ENCODE results near the gene DDAH1.

DDAH1 gene

GRCh38 chr1:85386068-85386722 is 78.8 kb downstream of the DDAH1 start:
- no peak for DNase-seq

DNA sequence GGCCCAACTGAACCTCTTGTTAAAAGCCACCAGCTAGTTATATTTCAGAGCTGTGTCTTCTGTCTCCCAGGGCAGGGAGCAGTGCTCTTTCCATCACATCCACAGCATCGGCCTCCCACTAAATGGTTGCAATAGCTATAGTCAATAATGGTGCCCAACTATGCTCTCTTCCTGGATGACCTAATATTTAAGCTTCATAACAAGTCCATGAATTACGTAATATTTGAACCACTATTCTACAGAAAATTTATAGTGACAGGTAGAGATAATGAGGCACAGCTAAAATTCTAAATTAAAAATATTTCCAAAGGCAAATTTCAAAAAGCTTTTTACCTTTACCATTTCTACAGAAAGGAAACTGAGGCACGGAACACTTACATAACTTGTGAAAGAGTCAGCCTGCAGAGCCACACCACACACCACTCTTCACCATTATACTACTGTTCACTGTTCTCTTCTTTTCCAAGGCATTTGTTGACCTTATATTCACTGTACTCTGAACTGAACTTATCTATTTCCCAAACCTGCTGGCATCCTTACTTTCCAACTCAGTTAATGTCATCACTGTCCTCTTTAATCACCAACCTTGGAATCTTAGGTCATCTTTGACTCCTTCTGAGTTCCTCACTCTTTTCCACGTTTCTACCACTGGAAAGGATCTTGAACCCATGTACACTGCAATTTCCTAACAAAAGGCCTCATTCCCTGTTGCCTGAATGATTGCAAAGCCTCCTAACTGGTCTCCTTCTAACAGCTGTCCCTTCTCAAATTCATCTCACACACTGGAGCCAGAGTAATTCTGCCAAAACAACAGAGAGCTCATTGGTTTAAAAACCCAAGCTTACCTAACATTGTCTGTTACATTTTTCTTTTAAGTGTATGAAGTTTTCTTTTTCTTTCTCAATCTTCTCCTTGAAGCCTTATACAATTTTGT is 85.5 kb downstream of the DDAH1 start:
- DNase-seq: no peak

GRCh38 chr1:85378534-85378933 is 86.4 kb downstream of the DDAH1 start:
- no peak for DNase-seq

DNA sequence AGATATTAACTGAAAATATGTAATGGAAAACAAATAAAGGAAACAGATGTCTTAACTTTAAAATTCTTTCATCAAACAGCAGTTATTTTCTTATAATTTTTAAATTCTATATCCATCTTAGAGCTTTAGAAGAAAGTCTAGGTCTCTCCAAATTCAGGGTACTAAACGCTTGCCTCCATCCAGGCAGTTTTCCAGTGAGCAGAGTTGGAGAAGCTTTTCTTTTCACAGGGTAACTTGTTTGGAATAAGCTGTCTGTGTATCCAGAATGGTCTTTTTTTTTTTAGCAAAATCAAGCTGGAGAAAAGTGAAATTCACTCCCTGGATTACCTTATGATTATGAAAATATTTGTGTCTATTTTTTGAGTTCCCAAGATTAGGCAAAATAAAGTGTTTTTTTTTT is 88.6 kb downstream of the DDAH1 start:
- no peak for DNase-seq

- DNase-seq: no peak
Measured at GRCh38 chr1:85375493-85375892, 89.5 kb downstream of the DDAH1 start.

DNA sequence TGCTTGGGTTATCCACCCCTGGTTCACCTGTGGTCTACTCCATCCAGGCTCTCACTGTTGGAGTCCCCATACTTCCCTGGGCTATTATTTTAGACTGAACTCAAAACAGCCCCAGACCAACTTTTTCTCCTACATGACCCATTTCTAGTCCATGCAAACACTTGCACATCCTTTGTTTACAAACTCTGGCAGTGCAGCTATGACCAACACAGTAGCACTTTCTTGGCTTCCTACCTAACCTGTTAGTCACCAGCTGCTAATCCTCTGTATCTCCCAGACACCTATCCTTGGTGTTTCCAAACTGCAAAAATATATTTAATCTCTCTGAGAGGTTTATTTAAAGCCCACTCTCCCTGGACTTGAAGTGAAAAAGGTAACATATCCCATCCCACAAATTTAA is 90.8 kb downstream of the DDAH1 start:
- no peak for DNase-seq

DNA sequence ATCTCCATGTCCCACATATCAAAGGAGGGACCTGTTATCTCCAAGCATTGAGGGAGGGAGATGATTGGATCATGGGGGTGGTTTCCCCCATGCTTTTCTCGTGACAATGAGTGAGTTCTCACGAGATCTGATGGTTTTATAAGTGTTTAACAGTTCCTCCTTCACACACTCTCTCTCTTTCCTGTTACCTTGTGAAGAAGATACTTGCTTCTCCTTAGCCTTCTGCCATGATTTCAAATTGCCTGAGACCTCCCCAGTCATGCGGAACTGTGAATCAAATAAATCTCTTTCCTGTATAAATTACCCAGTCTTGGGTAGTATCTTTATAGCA is 91.6 kb downstream of the DDAH1 start:
- DNase-seq: no peak

DNA sequence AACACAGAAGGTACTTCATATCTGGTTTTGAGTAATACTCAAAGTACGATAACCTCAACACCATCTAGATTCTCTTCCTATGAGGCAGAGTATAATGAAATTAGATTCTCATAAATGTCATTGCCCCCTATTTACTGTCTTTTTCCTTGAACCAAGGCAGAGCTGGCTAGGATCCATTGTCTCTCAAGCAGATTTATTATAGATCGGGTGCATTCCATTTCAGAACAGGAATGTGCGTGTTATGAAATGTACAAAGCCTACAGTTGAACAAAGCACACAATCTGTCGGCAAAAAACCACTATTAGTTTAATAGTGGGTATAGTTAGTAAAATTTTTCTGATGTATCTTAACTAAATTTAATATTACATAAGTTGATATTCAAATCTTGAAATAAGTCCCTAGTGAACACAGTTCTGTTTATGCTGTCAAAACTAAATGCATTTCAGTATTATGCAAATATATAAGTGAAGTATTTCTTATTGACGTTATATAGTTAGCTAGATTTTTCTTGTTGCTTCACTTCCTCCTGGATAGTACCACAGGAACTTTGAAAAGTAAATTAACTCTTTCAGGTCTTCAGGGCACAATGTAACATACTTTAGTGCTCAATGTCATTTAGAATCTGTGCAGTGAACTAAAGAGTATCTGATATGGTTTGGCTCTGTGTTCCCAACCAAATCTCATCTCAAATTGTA is 92.1 kb downstream of the DDAH1 start:
- no peak for DNase-seq

DNA sequence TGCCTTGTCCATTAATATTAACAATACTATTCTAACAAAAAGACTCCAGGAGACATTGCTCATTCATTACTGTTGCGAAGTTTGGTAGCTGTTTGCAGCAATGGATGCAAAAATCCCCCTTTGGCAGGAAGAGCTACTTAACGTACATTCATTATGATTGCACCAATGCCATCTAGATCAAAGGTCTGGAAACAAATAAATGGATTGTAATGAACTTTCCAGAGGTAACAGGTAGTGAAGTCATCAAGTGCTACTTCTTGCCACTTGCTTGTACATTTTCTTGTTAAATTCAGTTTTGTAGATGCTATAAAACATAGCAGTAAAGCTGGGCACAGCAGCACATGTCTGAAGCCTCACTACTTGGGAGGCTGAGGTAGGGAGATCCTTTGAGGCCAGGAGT is 93.9 kb downstream of the DDAH1 start:
- no peak for DNase-seq

GRCh38 chr1:85368073-85368770 is 96.7 kb downstream of the DDAH1 start:
- no peak for DNase-seq

- no peak for DNase-seq
Measured at GRCh38 chr1:85366391-85367170, 98.4 kb downstream of the DDAH1 start.

GRCh38 chr1:85365851-85366250 is 99.1 kb downstream of the DDAH1 start:
- DNase-seq: no peak

DNA sequence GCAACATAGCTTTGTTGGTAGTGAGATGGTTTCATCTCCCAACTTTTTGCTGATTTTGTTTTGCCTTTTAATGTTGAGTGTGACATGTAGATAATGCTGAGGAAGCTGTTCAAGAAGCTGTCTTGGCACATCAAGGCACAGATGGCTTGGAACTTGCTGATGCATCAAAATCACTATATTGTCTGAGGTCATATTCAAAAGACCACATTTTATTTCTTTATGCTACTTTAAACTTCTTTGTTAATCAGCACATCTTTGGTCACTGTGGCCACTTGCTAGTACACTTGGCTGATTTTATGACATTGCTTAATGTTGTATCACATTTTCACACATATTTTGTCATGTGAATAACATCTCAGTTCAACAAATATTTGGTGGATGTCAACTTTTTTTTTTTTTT is 101.4 kb downstream of the DDAH1 start:
- DNase-seq: no peak

DNA sequence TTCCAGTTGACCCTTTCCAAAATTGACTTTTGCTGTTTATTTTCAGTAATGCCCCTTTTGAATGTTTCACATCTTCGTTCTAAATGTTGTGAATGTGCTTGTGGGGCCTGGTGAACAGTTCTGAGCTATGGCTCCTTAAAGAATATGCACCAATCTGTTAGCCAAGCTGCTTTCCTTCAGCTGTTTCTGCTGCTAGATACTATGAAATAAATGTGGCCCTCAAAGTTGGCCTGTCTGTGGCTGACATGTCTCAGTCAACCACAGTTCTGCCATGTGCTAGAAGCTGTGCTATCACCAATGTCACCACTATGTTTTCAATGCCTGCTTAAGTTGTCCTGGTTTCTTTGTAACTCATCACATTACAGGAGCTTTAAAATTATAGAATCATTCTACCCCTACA is 101.9 kb downstream of the DDAH1 start:
- DNase-seq: no peak

DNA sequence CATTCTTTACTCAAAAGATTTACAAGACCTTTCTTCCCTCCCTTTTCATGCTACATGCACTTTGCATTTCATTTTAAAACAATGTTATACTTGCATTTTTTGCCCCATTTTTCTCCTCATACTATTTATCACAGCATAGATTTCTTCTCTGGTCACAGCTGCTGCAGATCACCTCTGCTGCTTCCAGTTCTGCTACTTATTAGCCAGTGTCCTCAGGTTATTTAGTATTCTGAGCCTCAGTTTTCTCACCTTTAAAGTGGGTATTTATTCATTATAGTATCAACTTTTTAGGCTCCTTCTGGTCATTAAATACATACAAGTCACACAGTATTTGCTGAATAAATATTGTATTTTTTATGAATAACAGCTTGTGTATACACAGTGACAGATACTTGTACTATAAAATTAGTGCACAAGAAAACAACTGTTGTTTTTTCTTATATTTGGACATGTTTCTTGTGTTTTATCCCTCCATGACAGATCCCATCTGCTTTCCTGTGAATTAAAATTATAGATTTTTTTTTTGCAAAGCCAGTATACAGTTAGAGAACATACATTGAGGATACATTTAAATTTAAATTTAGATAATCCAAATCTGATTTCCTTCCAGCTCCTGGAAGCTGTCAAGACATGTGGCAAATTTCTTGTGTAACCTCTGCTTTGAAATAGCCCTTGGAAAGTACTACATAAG is 103.2 kb downstream of the DDAH1 start:
- DNase-seq: no peak

GRCh38 chr1:85360730-85361493 is 104.0 kb downstream of the DDAH1 start:
- no peak for DNase-seq

DNA sequence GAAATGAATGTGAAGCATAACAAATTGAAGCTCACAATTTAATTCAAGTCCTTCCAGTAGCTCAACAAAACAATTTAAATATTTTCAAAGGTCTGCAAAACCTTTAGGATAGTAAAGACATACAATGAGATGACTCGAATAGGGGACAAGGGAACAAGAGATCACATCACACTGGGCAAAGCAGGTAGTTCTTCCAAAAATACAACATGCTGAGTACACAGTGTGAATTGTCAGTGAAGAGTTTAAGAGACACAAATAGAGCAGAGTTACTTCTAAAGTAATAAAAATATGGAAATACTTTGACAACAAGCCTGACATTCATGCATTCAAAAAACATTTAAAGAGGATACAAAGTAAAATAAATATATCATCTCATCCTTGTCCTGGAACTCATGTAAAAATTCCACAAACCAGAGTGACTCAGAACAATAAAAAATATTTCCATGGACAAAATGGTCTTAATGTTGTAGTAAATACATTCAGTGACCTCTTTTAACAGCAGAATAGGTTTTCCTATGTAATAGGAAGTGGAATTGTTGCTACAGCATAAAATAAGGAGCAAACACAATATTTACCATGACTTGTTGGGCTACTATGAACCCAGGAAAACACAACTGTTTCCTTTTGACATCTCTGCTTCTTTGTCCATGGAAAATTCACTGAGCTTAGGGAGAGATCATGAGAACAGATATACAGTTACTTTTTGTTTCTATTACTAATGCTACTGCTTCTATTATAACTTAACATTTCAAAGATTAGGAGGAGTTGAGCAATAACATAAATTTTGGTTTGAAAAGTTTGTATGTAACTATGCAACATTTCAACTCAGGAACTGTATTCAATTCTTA is 104.9 kb downstream of the DDAH1 start:
- no peak for DNase-seq

DNA sequence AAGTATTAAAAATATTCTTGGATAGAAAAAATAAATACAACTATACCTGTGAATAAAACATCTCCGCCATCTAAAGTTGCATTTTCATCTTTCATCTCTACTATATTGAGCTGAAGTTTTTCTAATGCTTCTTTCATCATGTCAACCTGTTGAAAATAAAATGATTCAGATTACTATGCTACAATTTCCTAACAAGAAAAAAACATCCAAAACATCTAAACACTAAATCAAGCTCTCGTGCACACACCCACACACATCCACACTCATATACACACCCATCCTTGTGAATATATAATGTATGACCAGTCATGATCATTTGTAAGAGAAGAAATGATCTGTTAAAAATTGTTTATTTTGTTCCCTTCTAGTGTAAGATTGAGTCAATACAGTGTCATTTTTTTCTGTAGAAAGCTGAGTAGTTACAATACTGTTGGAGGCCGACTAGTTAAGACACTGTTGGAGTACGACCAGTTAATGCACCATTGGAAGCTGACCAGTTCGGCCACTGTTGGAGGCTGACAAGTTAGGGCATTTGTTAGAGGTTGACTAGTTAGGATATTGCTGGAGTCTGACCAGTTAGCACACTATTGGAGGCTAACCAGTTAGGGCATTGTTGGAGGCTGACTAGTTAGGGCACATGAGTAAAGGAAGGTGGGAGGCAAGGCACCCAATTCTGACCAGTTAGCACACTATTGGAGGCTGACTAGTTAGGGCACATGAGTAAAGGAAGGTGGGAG is 106.1 kb downstream of the DDAH1 start:
- DNase-seq: no peak

- no peak for DNase-seq
Measured at GRCh38 chr1:85357817-85358216, 107.1 kb downstream of the DDAH1 start.

All from cortex of kidney (tissue), 1 donor.